Measurements from ENCODE around the gene CRACR2B.

GRCh38 chr11:845872-846495, 18.3 kb downstream of the CRACR2B start:
- TF ChIP-seq CTCF (IDR thresholded peaks at IDR 0.05) = no peak
- TF ChIP-seq POLR2AphosphoS5 (IDR thresholded peaks at IDR 0.05) = no peak
- TF ChIP-seq EP300 (IDR thresholded peaks at IDR 0.05) = no peak

All from upper lobe of left lung (tissue), 4 donors.